Uterus (tissue), 4 donors: ENCODE results near the gene RAD50. TPM values are rescaled to one million over a fixed set of nuclear protein-coding genes. Genes with fewer than 3 reads are reported as not detected.

ENCODE experiments used
- DNase-seq, 2 donors: peaks; one replicate each; pipeline ENCODE4 v3.0.0-alpha.2; 2019 to 2020
- H3K27ac ChIP-seq, 2 donors: fragments of 200-600 bp; sonication (generic); 1 replicate in 1 of 2; 2 replicates in 1 of 2; pipeline ENCODE4 v1.5.1; 2016 to 2018
- H3K27me3 ChIP-seq, 2 donors: fragments of 200-600 bp; sonication (generic); one replicate each; pipeline ENCODE4 v1.5.1; 2018 to 2019; ENCODE audit warnings: control low read depth in 1 of 2
- H3K36me3 ChIP-seq, 2 donors: fragments of 200-600 bp; sonication (generic); one replicate each; pipeline ENCODE4 v1.5.1; 2019; ENCODE audit warnings: control low read depth in 1 of 2
- H3K4me1 ChIP-seq, 2 donors: fragments of 200-600 bp; sonication (generic); one replicate each; pipeline ENCODE4 v1.5.1; 2018 to 2019; ENCODE audit warnings: control low read depth in 1 of 2
- H3K4me3 ChIP-seq, 2 donors: fragments of 200-600 bp; sonication (generic); 1 replicate in 1 of 2; 2 replicates in 1 of 2; pipeline ENCODE4 v1.5.1; 2018 to 2019; ENCODE audit warnings: mild to moderate bottlenecking in 1 of 2
- H3K9me3 ChIP-seq, 2 donors: fragments of 200-600 bp; sonication (generic); one replicate each; pipeline ENCODE4 v1.5.1; 2019; ENCODE audit warnings: control low read depth in 1 of 2
- CTCF ChIP-seq, 4 experiments: fragments of 200-600 bp in 2 of 4; fragments of 450-650 bp in 2 of 4; sonication (generic) in 2 of 4; IDR thresholded peaks; one replicate each; pipeline ENCODE4 v1.5.1; 2016 to 2019; ENCODE audit warnings: antibody characterized with exemption in 4 of 4, mild to moderate bottlenecking in 2 of 4, moderate library complexity in 1 of 4
- POLR2A ChIP-seq, 2 donors: fragments of 450-650 bp; IDR thresholded peaks; one replicate each; pipeline ENCODE4 v1.6.1; 2016; ENCODE audit warnings: antibody characterized with exemption in 2 of 2, mild to moderate bottlenecking in 1 of 2, moderate library complexity in 1 of 2
- intact Hi-C: fragments of 100-400 bp; cut with DNase I; formaldehyde crosslinking; loops from one replicate; pipeline ENCODE4 v1.15.1; 2023; ENCODE audit warnings: low total_unique reads
- total RNA-seq, 4 donors: library from RNA; depleted of rRNA in 3 of 4; stranded (reverse); fragments of >200 nt in 3 of 4; gene quantifications; one replicate each; pipeline versions ENCODE4 v1.1.0 to v1.2.4, GENCODE V29; 2014 to 2023
- donor health status: DM: yes; HTN: yes; CAD: no.

The RAD50 gene
- total RNA-seq, 4 donors from 2014 or later: 13.8 to 50.0 (median 32.6) TPM

- H3K9me3 ChIP-seq: no peaks in the 10 kb centered on the region
- peak in 1 of 2 donors; percentile 29 for DNase-seq
- H3K36me3 ChIP-seq: no peaks in the 10 kb centered on the region
- no peaks in the 10 kb centered on the region for H3K4me1 ChIP-seq
- TF ChIP-seq CTCF (IDR thresholded peaks at IDR 0.05) (peak; percentile 66 to 87 (median 72)), POLR2A (IDR thresholded peaks at IDR 0.05) (no peak)
- no peak overlapping the region for H3K27ac ChIP-seq
- H3K4me3 ChIP-seq: no peak overlapping the region
- H3K27me3 ChIP-seq: no peaks in the 10 kb centered on the region
- intact Hi-C loops: no loop called here
These were observed 30.3 kb upstream of the RAD50 start for GRCh38 chr5:132526290-132526973.

- no peak for DNase-seq
- intact Hi-C loops: no loop called here
- Histone ChIP-seq H3K4me1 (no peaks in the 10 kb centered on the region), H3K9me3 (no peaks in the 10 kb centered on the region), H3K36me3 (no peaks in the 10 kb centered on the region), H3K4me3 (no peak overlapping the region), H3K27ac (no peak overlapping the region), H3K27me3 (no peaks in the 10 kb centered on the region)
- TF ChIP-seq POLR2A (IDR thresholded peaks at IDR 0.05) (no peak), CTCF (IDR thresholded peaks at IDR 0.05) (peak in 1 of 4 experiments; percentile 1)
These were observed 29.7 kb upstream of the RAD50 start for GRCh38 chr5:132526974-132527564.

GRCh38 chr5:132528021-132528420 is 28.8 kb upstream of the RAD50 start:
- TF ChIP-seq CTCF (IDR thresholded peaks at IDR 0.05) (no peak), POLR2A (IDR thresholded peaks at IDR 0.05) (no peak)
- intact Hi-C loops: no loop called here
- H3K4me3 ChIP-seq: no peak overlapping the region
- no peaks in the 10 kb centered on the region for H3K4me1 ChIP-seq
- no peaks in the 10 kb centered on the region for H3K9me3 ChIP-seq
- no peak overlapping the region for H3K27ac ChIP-seq
- DNase-seq: no peak
- H3K36me3 ChIP-seq: no peaks in the 10 kb centered on the region
- no peaks in the 10 kb centered on the region for H3K27me3 ChIP-seq

- intact Hi-C loops: no loop called here
- Histone ChIP-seq H3K36me3 (no peaks in the 10 kb centered on the region), H3K9me3 (no peaks in the 10 kb centered on the region), H3K4me1 (no peaks in the 10 kb centered on the region), H3K27me3 (no peaks in the 10 kb centered on the region), H3K27ac (no peak overlapping the region), H3K4me3 (no peak overlapping the region)
- no peak for DNase-seq
- TF ChIP-seq CTCF (IDR thresholded peaks at IDR 0.05) (no peak), POLR2A (IDR thresholded peaks at IDR 0.05) (no peak)
These were observed 27.7 kb upstream of the RAD50 start for GRCh38 chr5:132528866-132529634.

GRCh38 chr5:132530946-132531345 is 25.8 kb upstream of the RAD50 start:
- no peak overlapping the region for H3K27ac ChIP-seq
- no peaks in the 10 kb centered on the region for H3K9me3 ChIP-seq
- no peaks in the 10 kb centered on the region for H3K27me3 ChIP-seq
- H3K36me3 ChIP-seq: no peaks in the 10 kb centered on the region
- H3K4me1 ChIP-seq: no peaks in the 10 kb centered on the region
- intact Hi-C loops: no loop called here
- H3K4me3 ChIP-seq: no peak overlapping the region
- TF ChIP-seq POLR2A (IDR thresholded peaks at IDR 0.05): no peak
- no peak for DNase-seq
